Astrocyte (in vitro differentiated cells and primary cell): Measurements from ENCODE around the gene IL12RB1.

ENCODE experiments used
- EZH2 ChIP-seq: IDR thresholded peaks from 2 replicates; pipeline ENCODE4 v1.6.1; 2012; ENCODE audit warnings: mild to moderate bottlenecking, low read length, inconsistent platforms; ENCODE audit not compliant: insufficient read depth
- TF ChIP-seq, protein P1 (sequence below): IDR thresholded peaks from 2 replicates; pipeline ENCODE4 v1.5.1; 2011; ENCODE audit warnings: low read depth, mild to moderate bottlenecking, inconsistent platforms, low read length, moderate library complexity; ENCODE audit not compliant: insufficient read depth

DNA sequence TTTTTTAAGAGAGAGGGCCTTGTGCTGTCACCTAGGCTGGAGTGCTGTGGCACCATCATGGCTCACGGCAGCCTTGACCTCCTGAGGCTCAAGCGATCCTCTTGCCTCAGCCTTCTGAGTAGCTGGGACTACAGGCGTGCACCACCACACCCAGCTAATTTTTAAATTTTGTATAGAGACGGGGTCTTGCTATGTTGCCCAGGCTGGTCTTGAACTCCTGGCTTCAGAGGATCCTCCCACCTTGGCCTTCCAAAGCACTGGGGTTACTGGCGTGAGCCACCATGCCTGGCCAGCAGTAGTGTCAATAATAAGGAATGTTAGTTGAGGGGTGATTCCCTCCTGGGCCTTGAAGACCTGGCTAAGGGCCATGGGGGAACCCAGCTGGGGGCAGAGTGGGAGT is 34.4 kb upstream of the IL12RB1 start:
- TF ChIP-seq, protein P1, sequence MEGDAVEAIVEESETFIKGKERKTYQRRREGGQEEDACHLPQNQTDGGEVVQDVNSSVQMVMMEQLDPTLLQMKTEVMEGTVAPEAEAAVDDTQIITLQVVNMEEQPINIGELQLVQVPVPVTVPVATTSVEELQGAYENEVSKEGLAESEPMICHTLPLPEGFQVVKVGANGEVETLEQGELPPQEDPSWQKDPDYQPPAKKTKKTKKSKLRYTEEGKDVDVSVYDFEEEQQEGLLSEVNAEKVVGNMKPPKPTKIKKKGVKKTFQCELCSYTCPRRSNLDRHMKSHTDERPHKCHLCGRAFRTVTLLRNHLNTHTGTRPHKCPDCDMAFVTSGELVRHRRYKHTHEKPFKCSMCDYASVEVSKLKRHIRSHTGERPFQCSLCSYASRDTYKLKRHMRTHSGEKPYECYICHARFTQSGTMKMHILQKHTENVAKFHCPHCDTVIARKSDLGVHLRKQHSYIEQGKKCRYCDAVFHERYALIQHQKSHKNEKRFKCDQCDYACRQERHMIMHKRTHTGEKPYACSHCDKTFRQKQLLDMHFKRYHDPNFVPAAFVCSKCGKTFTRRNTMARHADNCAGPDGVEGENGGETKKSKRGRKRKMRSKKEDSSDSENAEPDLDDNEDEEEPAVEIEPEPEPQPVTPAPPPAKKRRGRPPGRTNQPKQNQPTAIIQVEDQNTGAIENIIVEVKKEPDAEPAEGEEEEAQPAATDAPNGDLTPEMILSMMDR, result no peak
- TF ChIP-seq EZH2, result no peak
